H1 (cell line): ENCODE results near the gene SPSB1. TPM values are rescaled to one million over a fixed set of nuclear protein-coding genes. Genes with fewer than 3 reads are reported as not detected.

Experiments
- CTCF ChIA-PET: fragments of 300-600 bp; sonication (Branson Sonifier 250); formaldehyde crosslinking; loops from one replicate; lab custom pipeline; 2021; ENCODE audit not compliant: partially characterized antibody; lab: Charles Lee
- POLR2A ChIA-PET: fragments of 300-600 bp; sonication (Branson Sonifier 250); formaldehyde crosslinking; loops from one replicate; lab custom pipeline; 2021; ENCODE audit warnings: inconsistent platforms; ENCODE audit not compliant: partially characterized antibody; lab: Charles Lee
- DNase-seq, 2 experiments: peaks; one replicate each; pipeline versions ENCODE4 v3.0.0 to v3.0.0-alpha.2; 2010 to 2022; ENCODE audit warnings: low spot score in 2 of 2, low read depth in 1 of 2, mixed read lengths in 1 of 2
- FAIRE-seq: peaks from 2 replicates; lab custom pipeline; 2011; peaks lifted over from hg19 to GRCh38; lab: Jason Lieb, UNC
- H2AFZ ChIP-seq: 2 replicates; pipeline ENCODE4 v1.8.1; 2012; ENCODE audit warnings: low read length, inconsistent platforms
- H2AK5ac ChIP-seq: 2 replicates; pipeline ENCODE4 v1.6.1; 2013; ENCODE audit warnings: low read depth, low read length
- H2BK120ac ChIP-seq: replicated peaks from 2 replicates; pipeline ENCODE3; 2013; ENCODE audit warnings: low read depth, low read length, inconsistent platforms
- H2BK12ac ChIP-seq: 2 replicates; pipeline ENCODE4 v1.6.1; 2013; ENCODE audit warnings: low read depth, low read length
- H2BK15ac ChIP-seq: 2 replicates; pipeline ENCODE4 v1.6.1; 2013; ENCODE audit warnings: low read length
- H2BK20ac ChIP-seq: 2 replicates; pipeline ENCODE4 v1.6.1; 2013; ENCODE audit warnings: low read length
- H2BK5ac ChIP-seq: 2 replicates; pipeline ENCODE4 v1.6.1; 2013; ENCODE audit warnings: low read depth, low read length
- H3K14ac ChIP-seq: 2 replicates; pipeline ENCODE4 v1.6.1; 2013; ENCODE audit warnings: inconsistent platforms; ENCODE audit not compliant: insufficient read length
- H3K18ac ChIP-seq: 2 replicates; pipeline ENCODE4 v1.6.1; 2013; ENCODE audit warnings: low read length; ENCODE audit errors: extremely low read depth
- H3K23ac ChIP-seq: 2 replicates; pipeline ENCODE4 v1.6.1; 2013; ENCODE audit warnings: inconsistent platforms; ENCODE audit not compliant: insufficient read length
- H3K23me2 ChIP-seq: 2 replicates; pipeline ENCODE4 v1.6.1; 2013; ENCODE audit warnings: low read depth, low read length
- H3K27ac ChIP-seq: 2 replicates; pipeline ENCODE4 v1.6.1; 2011; ENCODE audit warnings: low read depth, low read length, inconsistent platforms
- H3K27me3 ChIP-seq, 4 experiments: replicated peaks in 1 of 4; 1 replicate in 1 of 4; 2 replicates in 3 of 4; pipeline versions ENCODE4 v1.6.1 to v1.8.1; 2011 to 2013; ENCODE audit warnings: low read length in 3 of 4, mild to moderate bottlenecking in 3 of 4, inconsistent platforms in 2 of 4, mixed read lengths in 2 of 4, moderate library complexity in 1 of 4; ENCODE audit not compliant: control insufficient read depth in 3 of 4, insufficient read depth in 3 of 4; ENCODE audit errors: extremely low read depth in 1 of 4
- H3K36me3 ChIP-seq, 4 experiments: 2 replicates each; pipeline versions ENCODE4 v1.6.1 to v1.8.1; 2011 to 2013; ENCODE audit warnings: mild to moderate bottlenecking in 4 of 4, low read length in 3 of 4, moderate library complexity in 2 of 4, control low read depth in 1 of 4, inconsistent platforms in 1 of 4; ENCODE audit not compliant: insufficient read depth in 4 of 4, control insufficient read depth in 2 of 4
- H3K4ac ChIP-seq: replicated peaks from 2 replicates; pipeline ENCODE3; 2013; ENCODE audit warnings: low read length, low read depth, mixed read lengths, inconsistent platforms; ENCODE audit not compliant: insufficient read length
- H3K4me1 ChIP-seq, 4 experiments: replicated peaks in 1 of 4; 1 replicate in 1 of 4; 2 replicates in 3 of 4; pipeline versions ENCODE4 v1.6.1 to v1.8.1; 2011 to 2013; ENCODE audit warnings: low read length in 3 of 4, inconsistent platforms in 2 of 4, mixed read lengths in 1 of 4; ENCODE audit not compliant: insufficient read depth in 4 of 4, control insufficient read depth in 3 of 4
- H3K4me2 ChIP-seq, 2 experiments: 2 replicates each; pipeline versions ENCODE4 v1.6.1 to v1.8.1; 2011 to 2013; ENCODE audit warnings: low read depth in 2 of 2, low read length in 2 of 2, control low read depth in 1 of 2, inconsistent platforms in 1 of 2, mild to moderate bottlenecking in 1 of 2; ENCODE audit not compliant: insufficient read depth in 1 of 2
- H3K4me3 ChIP-seq, 4 experiments: fragments of 200-600, 300-600 bp in 1 of 4; sonication (generic), shearing (Covaris generic), sonication (Bioruptor Twin) in 1 of 4; 2 replicates each; pipeline versions ENCODE4 v1.5.1 to v1.8.1; 2011 to 2016; ENCODE audit warnings: low read length in 4 of 4, low read depth in 3 of 4, control low read depth in 2 of 4, inconsistent platforms in 2 of 4, mild to moderate bottlenecking in 2 of 4, mixed read lengths in 1 of 4, moderate library complexity in 1 of 4; ENCODE audit not compliant: insufficient read depth in 2 of 4; ENCODE audit errors: extremely low read depth in 1 of 4
- H3K56ac ChIP-seq: replicated peaks from 2 replicates; pipeline ENCODE3; 2013; ENCODE audit warnings: low read depth, mild to moderate bottlenecking, mixed read lengths, low read length, inconsistent platforms; ENCODE audit not compliant: insufficient read length
- H3K79me1 ChIP-seq: 2 replicates; pipeline ENCODE4 v1.6.1; 2013; ENCODE audit warnings: low read depth, low read length, control low read depth
- H3K79me2 ChIP-seq, 2 experiments: 2 replicates each; pipeline versions ENCODE4 v1.6.1 to v1.8.1; 2012 to 2013; ENCODE audit warnings: low read length in 2 of 2, mild to moderate bottlenecking in 2 of 2, inconsistent platforms in 1 of 2; ENCODE audit not compliant: insufficient read depth in 2 of 2, control insufficient read depth in 1 of 2
- H3K9ac ChIP-seq, 4 experiments: replicated peaks in 1 of 4; 1 replicate in 1 of 4; 2 replicates in 3 of 4; pipeline versions ENCODE4 v1.6.1 to v1.8.1; 2011 to 2013; ENCODE audit warnings: low read depth in 3 of 4, low read length in 3 of 4, control low read depth in 2 of 4, mild to moderate bottlenecking in 2 of 4, moderate library complexity in 2 of 4, inconsistent platforms in 1 of 4; ENCODE audit errors: extremely low read depth in 1 of 4
- H3K9me3 ChIP-seq, 2 experiments: 2 replicates each; pipeline versions ENCODE4 v1.6.1 to v1.8.1; 2012 to 2013; ENCODE audit warnings: mild to moderate bottlenecking in 2 of 2, moderate library complexity in 2 of 2, control low read depth in 1 of 2, inconsistent platforms in 1 of 2, low read depth in 1 of 2, low read length in 1 of 2, mixed read lengths in 1 of 2; ENCODE audit not compliant: insufficient read depth in 2 of 2
- H4K20me1 ChIP-seq, 2 experiments: replicated peaks in 1 of 2; 2 replicates each; pipeline versions ENCODE3 to v1.8.1; 2011 to 2013; ENCODE audit warnings: inconsistent platforms in 2 of 2, low read length in 2 of 2, mild to moderate bottlenecking in 1 of 2; ENCODE audit not compliant: insufficient read depth in 2 of 2, control insufficient read depth in 1 of 2
- H4K5ac ChIP-seq: 2 replicates; pipeline ENCODE4 v1.6.1; 2013; ENCODE audit warnings: low read length, low read depth, mixed read lengths, inconsistent platforms; ENCODE audit not compliant: insufficient read length
- H4K8ac ChIP-seq: 2 replicates; pipeline ENCODE4 v1.8.0; 2013; ENCODE audit warnings: mild to moderate bottlenecking, moderate library complexity, low read length, inconsistent platforms; ENCODE audit not compliant: insufficient read depth; ENCODE audit errors: extremely low read depth
- H4K91ac ChIP-seq: replicated peaks from 2 replicates; pipeline ENCODE3; 2013; ENCODE audit warnings: low read length, mixed read lengths, inconsistent platforms; ENCODE audit not compliant: insufficient read length
- CTCF ChIP-seq, 3 experiments: IDR thresholded peaks; 1 replicate in 2 of 3; 2 replicates in 1 of 3; pipeline versions ENCODE4 v1.5.1 to v1.6.1; 2011; ENCODE audit warnings: low read length in 3 of 3, mild to moderate bottlenecking in 3 of 3, inconsistent platforms in 2 of 3, low read depth in 1 of 3, moderate library complexity in 1 of 3; ENCODE audit not compliant: insufficient read depth in 1 of 3; ENCODE audit errors: control extremely low read depth in 1 of 3
- RAD21 ChIP-seq, 2 experiments: IDR thresholded peaks in 1 of 2; conservative IDR thresholded peaks in 1 of 2; 2 replicates each; pipeline ENCODE4 v1.6.1; 2011; ENCODE audit warnings: low read depth in 2 of 2, low read length in 2 of 2, improper control_type of control experiment in 1 of 2, inconsistent platforms in 1 of 2, mild to moderate bottlenecking in 1 of 2, moderate library complexity in 1 of 2
- TAF7 ChIP-seq: optimal IDR thresholded peaks from 2 replicates; pipeline ENCODE3; 2011; ENCODE audit warnings: low read depth, mild to moderate bottlenecking, inconsistent platforms, low read length, moderate library complexity, borderline replicate concordance
- WGBS, 2 experiments: shearing (Covaris generic) in 1 of 2; methylation state at CpG; one replicate each; pipeline versions ENCODE4 v1.1.6 to v1.1.7; 2013 to 2015; ENCODE audit warnings: low lambda C conversion rate in 2 of 2, mixed read lengths in 2 of 2, inconsistent platforms in 1 of 2, low coverage in 1 of 2, missing lambda C conversion rate in 1 of 2; ENCODE audit not compliant: insufficient replicate concordance in 2 of 2, insufficient coverage in 1 of 2, insufficient read length in 1 of 2; ENCODE audit errors: extremely low coverage in 1 of 2, missing lambda C conversion rate in 1 of 2; 5-methylcytosine and 5-hydroxymethylcytosine counted together
- polyA plus RNA-seq, 7 experiments: library from polyadenylated mRNA; depleted of rRNA in 3 of 7; stranded (reverse) in 5 of 7; unstranded in 2 of 7; fragments of >200 nt in 5 of 7; fragments of 200-250 nt in 2 of 7; gene quantifications; 1 replicate in 5 of 7; 2 replicates in 1 of 7; 4 replicates in 1 of 7; pipeline versions ENCODE4 v1.2.1 to v1.2.3, GENCODE V29; 2011 to 2013; ENCODE audit warnings: missing spikeins in 2 of 7, mixed read lengths in 2 of 7
- total RNA-seq: library from RNA; stranded (reverse); fragmentation: NEBNext Ultra II Directional; extraction: Animal tissue kit (Norgen Biotek cat#: 25700); gene quantifications from 2 replicates; pipeline ENCODE4 v1.2.1, GENCODE V29; 2021

The SPSB1 gene
- total and polyA plus RNA-seq, 2 of the 8 experiments (the other 6 are each of a cell fraction or from before 2014, with no cell fraction given): 5.3 to 6.4 TPM

GRCh38 chr1:9289090-9289534 is 3.6 kb upstream of the SPSB1 start:
- no peak overlapping the region for H2AFZ ChIP-seq
- no peak overlapping the region for H2AK5ac ChIP-seq
- peaks cover 0 to 19% (median 13%) of the 10 kb centered on the region in 4 experiments; a peak in 6 of 7 replicates for H3K27me3 ChIP-seq
- 47% methylated on average over 6 of the region's 6 CpGs; no CpG with 5 or more reads in 1 of the 2 experiments for WGBS, 2 experiments
- peak in 1 of 2 experiments; percentile 92 for DNase-seq
- H2BK15ac ChIP-seq: no peak overlapping the region
- no peak overlapping the region for H3K23ac ChIP-seq
- peaks cover 0 to 9% (median 4%) of the 10 kb centered on the region in 4 experiments; a peak in 4 of 7 replicates for H3K4me1 ChIP-seq
- no peaks in the 10 kb centered on the region; a peak in 2 of 4 replicates for H3K79me2 ChIP-seq
- no peak overlapping the region for H3K56ac ChIP-seq
- H3K79me1 ChIP-seq: no peaks in the 10 kb centered on the region
- no peak overlapping the region for H2BK20ac ChIP-seq
- no peak overlapping the region for H2BK12ac ChIP-seq
- ChIA-PET CTCF (interaction anchor here (0.6 to 6.2 kb wide), 54 partner anchors 9 to 1773 kb away, joined by 3 to 98 read pairs (median 4); no protein-coding TSS in a partner anchor), POLR2A (no interaction called here)
- no peak overlapping the region for H3K14ac ChIP-seq
- H2BK120ac ChIP-seq: no peak overlapping the region
- FAIRE-seq: peak; percentile 36
- TF ChIP-seq TAF7 (no peak), CTCF (IDR thresholded peaks at IDR 0.05; ENCODE audit: control extremely low read depth in 1 of 3, insufficient read depth in 1 of 3, low read depth in 1 of 3, low read length in 3 of 3) (peak in 2 of 3 experiments; percentile 81 to 86; a peak in 3 of 4 replicates), RAD21 (IDR thresholded peaks at IDR 0.05 in 1 of 2, conservative IDR thresholded peaks at IDR 0.05 in 1 of 2; ENCODE audit: low read depth in 2 of 2, low read length in 2 of 2) (peak; percentile 95 to 96)
- H4K5ac ChIP-seq: no peak overlapping the region
- no peak overlapping the region for H3K18ac ChIP-seq
- no peak overlapping the region for H3K27ac ChIP-seq
- H3K4ac ChIP-seq: no peak overlapping the region
- H3K9me3 ChIP-seq: peaks cover 6 to 7% of the 10 kb centered on the region in 2 experiments
- no peak overlapping the region for H3K9ac ChIP-seq
- no peak overlapping the region for H3K4me3 ChIP-seq
- no peak overlapping the region for H2BK5ac ChIP-seq
- H3K36me3 ChIP-seq: no peaks in the 10 kb centered on the region
- peaks cover 11% of the 10 kb centered on the region for H3K23me2 ChIP-seq
- H3K4me2 ChIP-seq: no peak overlapping the region
- no peak overlapping the region for H4K8ac ChIP-seq
- H4K91ac ChIP-seq: no peak overlapping the region
- peaks cover 0 to 5% of the 10 kb centered on the region in 2 experiments for H4K20me1 ChIP-seq
